NCI-H146 treated with DMSO at 0.1 percent for 48 hours (cell line): ENCODE data around the gene POLR3K.

Experiments
- DNase-seq: peaks from one replicate; lab custom pipeline; 2025; ENCODE audit not compliant: unreplicated experiment; lab: John Stamatoyannopoulos, UW

The POLR3K gene

GRCh38 chr16:53346-54236 is at the start of gene POLR3K, which contains the start of gene SNRNP25:
Gene POLR3K, minus strand, starts transcription at chr16:53608. Its CDS starts 22 bp downstream, at chr16:53586.
Gene SNRNP25, plus strand, starts transcription at chr16:53828. Its CDS starts 189 bp downstream, at chr16:54017.
- DNase-seq, result peak; percentile 98

GRCh38 chr16:102060-102855 is 48.9 kb upstream of the POLR3K start:
- DNase-seq, result no peak

DNA sequence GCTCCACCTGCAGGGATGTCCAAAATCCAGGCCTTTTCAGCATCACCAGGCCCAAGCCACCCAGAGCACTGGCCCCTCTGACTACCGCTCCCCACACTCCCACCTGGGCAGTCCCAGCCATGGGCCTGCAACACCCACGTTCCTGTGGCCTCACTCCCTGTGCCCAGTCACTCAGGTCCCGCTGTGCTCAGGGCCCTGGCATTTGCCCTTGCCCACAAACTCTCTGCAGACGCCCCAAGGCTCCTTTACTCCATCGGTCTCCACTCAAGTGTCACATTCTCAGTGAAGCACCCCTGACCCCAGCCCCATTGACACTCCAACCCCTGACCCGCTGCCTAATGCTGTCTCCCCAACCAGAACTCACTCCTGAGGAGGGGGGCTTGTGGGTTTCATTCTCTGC is 48.2 kb upstream of the POLR3K start:
- no peak for DNase-seq

DNA sequence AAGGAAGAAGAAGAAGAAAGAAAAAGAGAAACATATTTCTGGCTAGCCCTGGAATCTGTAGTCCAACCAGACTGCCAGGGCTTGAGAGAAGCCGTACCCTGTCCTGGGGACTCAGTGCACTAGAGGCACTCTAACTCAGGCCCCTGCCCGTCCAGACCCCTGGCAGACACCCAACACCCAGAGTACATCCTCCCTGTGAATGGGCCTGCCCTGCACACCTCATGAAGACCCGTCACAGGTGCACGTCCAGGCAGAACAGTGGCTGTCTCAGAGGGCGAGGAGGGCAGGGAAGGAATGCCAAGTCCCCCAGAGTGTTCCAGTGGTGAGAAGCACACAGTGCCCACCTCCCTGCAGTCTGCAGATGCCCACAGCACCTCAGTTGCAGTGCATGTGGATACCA is 47.6 kb upstream of the POLR3K start:
- DNase-seq, result no peak

DNA sequence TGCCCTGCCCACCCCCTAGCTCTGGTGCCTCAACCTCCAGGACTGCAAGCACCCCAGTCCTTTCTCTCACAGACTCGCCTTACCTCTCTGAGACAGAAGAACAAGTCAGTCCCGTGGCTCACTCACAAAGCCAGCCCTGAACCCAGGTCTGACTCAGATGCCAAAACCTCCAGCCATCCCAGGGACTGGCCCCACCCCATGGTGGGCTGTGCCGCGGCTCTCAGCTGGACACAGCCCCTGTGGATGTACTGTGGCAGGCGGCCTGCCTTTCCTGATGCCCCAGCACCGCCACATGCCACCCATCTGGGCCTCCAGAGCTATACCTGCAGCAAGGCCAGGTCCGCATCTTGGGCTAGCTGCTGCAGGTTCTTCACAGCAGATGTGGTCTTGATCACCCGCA is 44.4 kb upstream of the POLR3K start:
- DNase-seq, result no peak

GRCh38 chr16:96935-97381 is 43.5 kb upstream of the POLR3K start:
- peak; percentile 84 for DNase-seq

- DNase-seq, result no peak
These were observed 41.5 kb upstream of the POLR3K start for GRCh38 chr16:94918-95265.

GRCh38 chr16:92431-93339 is 39.3 kb upstream of the POLR3K start:
- DNase-seq, result no peak

DNA sequence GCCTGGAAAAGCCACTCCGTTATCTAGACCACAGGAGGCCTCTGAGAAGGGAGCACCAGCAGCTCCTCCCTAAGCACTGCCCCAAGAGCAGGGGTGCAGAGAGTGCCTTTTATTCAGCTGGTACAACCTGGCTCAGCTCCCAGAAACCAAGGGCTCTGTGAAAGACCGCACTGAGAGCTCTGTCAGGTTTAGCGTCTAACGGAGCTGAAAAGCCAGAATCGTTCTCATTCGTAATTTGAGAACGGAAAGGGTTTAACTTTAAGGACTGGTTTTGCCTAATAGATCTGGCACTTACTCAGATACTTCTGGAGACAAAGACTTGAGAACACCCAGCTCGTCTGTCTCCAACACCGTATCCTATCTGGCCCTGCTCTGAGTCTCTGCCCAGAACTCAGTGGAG is 38.1 kb upstream of the POLR3K start:
- DNase-seq, result no peak

DNA sequence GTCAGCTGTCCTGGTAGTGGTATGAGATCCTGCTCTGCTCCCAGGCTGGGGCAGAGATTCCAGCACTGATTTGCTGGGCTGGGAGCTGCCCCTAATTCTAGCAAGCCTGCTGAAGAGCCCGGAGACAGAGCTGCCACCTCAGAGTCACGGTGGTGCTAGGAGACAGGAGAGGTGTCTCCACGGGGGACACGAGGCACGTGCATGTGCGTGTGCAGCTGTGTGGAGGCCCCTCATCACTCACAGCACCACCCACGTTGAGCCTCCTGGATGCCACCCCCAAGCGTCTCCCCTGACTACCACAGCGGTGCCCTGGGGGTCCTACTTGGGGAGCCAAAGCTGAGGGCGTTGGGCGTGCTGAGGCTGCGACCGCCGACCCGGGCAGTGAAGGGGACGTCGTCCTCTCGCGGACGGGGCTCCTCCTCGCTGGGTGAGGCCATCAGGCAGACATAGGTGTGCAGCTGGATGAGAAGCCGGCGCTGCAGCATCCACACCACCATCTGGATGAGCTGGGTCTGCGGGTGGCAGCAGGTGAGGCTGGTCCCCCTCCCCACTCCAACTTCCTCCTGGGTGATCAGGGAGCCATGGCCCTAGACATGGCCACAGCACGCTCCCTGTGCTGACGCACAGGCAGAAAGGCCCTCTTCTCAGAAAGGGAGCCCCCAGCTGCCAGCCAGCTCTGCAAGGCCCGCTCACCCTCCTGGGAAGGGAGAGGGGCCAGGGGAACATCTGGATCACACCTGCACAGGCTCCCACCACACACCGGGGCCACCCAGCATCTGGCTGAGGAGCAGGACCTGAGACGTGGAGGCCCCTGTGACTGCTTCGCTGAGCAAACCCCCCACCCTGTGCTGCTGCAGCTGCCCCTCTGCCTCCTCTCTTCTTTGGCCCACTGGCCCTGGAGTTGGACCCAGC is 36.2 kb upstream of the POLR3K start:
- DNase-seq, result no peak

GRCh38 chr16:88613-89012 is 35.2 kb upstream of the POLR3K start:
- no peak for DNase-seq

- DNase-seq, result no peak
These were observed 33.1 kb upstream of the POLR3K start for GRCh38 chr16:86483-86952.

DNA sequence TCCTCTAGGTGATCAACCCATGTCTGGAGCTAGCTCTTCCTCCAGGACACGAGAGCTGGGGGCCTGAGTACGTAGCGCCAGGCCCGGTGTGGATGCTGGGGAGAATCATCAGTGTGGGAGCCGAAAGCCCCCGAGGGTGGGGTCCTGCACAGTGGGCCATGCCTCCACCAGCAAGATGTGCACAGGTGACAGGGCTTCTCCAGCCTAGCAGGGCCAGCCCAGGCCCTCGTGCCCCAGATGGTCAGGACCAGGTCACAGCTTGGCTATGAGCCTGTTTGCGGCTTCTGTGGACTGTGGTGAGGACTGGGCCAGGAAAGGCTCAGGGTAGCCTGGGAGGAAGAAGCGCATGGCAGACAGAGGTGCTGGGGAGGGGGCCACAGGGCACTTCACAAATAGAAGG is 32.5 kb upstream of the POLR3K start:
- no peak for DNase-seq

DNA sequence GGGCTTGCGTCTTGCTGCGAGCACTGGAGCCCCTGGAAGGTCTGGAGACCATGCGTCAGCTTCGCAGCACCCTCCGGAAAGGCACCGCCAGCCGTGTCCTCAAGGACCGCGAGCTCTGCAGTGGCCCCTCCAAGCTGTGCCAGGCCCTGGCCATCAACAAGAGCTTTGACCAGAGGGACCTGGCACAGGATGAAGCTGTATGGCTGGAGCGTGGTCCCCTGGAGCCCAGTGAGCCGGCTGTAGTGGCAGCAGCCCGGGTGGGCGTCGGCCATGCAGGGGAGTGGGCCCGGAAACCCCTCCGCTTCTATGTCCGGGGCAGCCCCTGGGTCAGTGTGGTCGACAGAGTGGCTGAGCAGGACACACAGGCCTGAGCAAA is 32.0 kb upstream of the POLR3K start:
- no peak for DNase-seq

DNA sequence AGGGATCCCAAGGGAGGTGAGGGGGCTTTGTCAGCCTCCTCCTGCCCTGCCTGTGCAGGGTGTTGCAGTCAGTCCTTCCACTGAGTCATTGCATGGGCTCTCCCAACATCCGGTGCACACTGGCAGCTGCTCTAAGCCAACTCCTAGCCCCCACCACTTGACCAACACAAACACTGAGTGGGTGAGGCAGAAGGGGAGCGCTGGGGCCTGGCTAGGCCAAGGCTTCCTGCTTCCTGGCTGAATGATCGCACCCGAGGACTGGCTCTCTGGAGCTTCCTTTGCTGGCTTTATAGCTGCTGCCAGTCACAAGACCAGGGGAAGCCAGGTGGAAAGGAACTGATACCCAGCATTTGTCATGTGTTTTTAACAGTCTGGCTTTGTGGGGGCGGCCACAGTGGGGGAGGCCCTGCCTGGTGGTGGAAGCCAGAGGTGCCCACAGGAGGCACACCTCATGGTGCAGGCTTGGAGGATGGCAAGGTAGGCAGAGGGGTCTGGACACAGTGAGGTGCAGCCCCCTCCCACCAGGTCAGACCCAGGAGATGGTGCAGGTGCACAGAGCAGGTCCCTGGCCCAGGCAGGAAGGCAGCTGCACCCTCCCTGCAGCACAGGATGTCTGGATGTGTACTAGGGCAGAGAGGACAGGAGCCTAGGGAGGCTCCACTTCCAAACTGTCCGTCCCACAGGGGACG is 31.5 kb upstream of the POLR3K start:
- peak; percentile 34 for DNase-seq

GRCh38 chr16:83781-84615 is 30.6 kb upstream of the POLR3K start:
- peak; percentile 61 for DNase-seq

GRCh38 chr16:83060-83603 is 29.7 kb upstream of the POLR3K start:
- DNase-seq, result no peak
